Colonic mucosa (tissue), 4 donors: ENCODE data around the gene MED6. TPM values are rescaled to one million over a fixed set of nuclear protein-coding genes. Genes with fewer than 3 reads are reported as not detected.

ENCODE experiments used
- DNase-seq: peaks from one replicate; pipeline ENCODE4 v3.0.0-alpha.2; 2020
- H3K27ac ChIP-seq: fragments of 200-600 bp; one replicate; pipeline ENCODE4 v1.8.0; 2021
- H3K27me3 ChIP-seq: fragments of 200-600 bp; one replicate; pipeline ENCODE4 v1.8.0; 2021
- H3K36me3 ChIP-seq: fragments of 200-600 bp; one replicate; pipeline ENCODE4 v1.8.0; 2021
- H3K4me1 ChIP-seq: fragments of 200-600 bp; one replicate; pipeline ENCODE4 v1.8.0; 2021; ENCODE audit warnings: mild to moderate bottlenecking
- H3K4me3 ChIP-seq: fragments of 200-600 bp; one replicate; pipeline ENCODE4 v1.8.0; 2021
- H3K9ac ChIP-seq, 2 donors: one replicate each; pipeline ENCODE4 v1.7.0; 2013; ENCODE audit warnings: control low read depth in 2 of 2, low read depth in 2 of 2, low read length in 2 of 2
- H3K9me3 ChIP-seq: fragments of 200-600 bp; one replicate; pipeline ENCODE4 v1.8.0; 2021
- intact Hi-C: fragments of 100-400 bp; cut with DNase I; formaldehyde crosslinking; loops from one replicate; pipeline ENCODE4 v1.14.1; 2022
- total RNA-seq, 2 donors: library from RNA; stranded (reverse); fragmentation: NEBNext Ultra II Directional in 1 of 2; extraction: Animal tissue kit (Norgen Biotek cat#: 25700) in 1 of 2; gene quantifications; one replicate each; pipeline ENCODE4 v1.2.1, GENCODE V29; 2021
- TF ChIP-seq, protein P1 (sequence below): fragments of 200-600 bp; IDR thresholded peaks from one replicate; pipeline ENCODE4 v1.8.0; 2022; ENCODE audit warnings: antibody characterized with exemption, mild to moderate bottlenecking
- donor health status: healthy.
- donor health status: DM: no; HTN: no; CAD: no.
- donor health status: DM: no; HTN: no; CAD: no.

The MED6 gene
- total RNA-seq, 2 donors from 2014 or later = 25.7 to 28.0 TPM

DNA sequence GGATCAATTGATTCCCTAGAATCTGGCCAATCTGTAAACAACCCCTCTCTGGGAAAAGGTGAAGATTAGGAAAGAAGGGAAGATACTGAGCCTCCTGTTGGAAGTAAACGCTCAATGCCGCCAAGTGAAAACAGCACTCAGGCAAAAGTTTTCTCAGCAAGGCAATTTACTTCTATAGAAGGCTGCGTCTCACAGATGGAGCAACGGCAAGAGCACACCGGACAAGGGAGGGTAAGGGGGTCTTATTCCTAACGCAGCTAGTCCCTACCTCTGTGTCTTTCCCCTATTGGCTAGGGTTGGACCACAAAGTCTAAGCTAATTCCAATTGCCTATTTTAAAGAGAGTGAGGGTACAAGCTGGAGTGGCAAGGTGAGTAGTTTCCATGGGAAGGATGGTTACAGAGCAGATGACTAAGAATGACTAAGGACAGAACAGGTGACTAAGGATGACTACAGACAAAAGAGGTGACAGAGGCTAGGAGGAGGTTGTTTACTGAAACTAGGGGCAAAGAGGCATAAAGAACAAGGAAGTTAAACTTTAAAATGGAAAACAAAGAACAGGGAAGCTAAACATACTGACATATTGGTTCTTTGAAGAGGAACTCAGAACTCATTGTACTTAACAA, 35.6 kb upstream of the MED6 start:
- no peaks in the 10 kb centered on the region for H3K27me3 ChIP-seq
- intact Hi-C loops = no loop called here
- H3K4me3 ChIP-seq = no peak overlapping the region
- peaks cover 4% of the 10 kb centered on the region for H3K4me1 ChIP-seq
- H3K9me3 ChIP-seq = no peaks in the 10 kb centered on the region
- no peak for DNase-seq
- no peak overlapping the region for H3K9ac ChIP-seq
- H3K27ac ChIP-seq = no peak overlapping the region
- TF ChIP-seq, protein P1, sequence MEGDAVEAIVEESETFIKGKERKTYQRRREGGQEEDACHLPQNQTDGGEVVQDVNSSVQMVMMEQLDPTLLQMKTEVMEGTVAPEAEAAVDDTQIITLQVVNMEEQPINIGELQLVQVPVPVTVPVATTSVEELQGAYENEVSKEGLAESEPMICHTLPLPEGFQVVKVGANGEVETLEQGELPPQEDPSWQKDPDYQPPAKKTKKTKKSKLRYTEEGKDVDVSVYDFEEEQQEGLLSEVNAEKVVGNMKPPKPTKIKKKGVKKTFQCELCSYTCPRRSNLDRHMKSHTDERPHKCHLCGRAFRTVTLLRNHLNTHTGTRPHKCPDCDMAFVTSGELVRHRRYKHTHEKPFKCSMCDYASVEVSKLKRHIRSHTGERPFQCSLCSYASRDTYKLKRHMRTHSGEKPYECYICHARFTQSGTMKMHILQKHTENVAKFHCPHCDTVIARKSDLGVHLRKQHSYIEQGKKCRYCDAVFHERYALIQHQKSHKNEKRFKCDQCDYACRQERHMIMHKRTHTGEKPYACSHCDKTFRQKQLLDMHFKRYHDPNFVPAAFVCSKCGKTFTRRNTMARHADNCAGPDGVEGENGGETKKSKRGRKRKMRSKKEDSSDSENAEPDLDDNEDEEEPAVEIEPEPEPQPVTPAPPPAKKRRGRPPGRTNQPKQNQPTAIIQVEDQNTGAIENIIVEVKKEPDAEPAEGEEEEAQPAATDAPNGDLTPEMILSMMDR = no peak
- no peaks in the 10 kb centered on the region for H3K36me3 ChIP-seq

DNA sequence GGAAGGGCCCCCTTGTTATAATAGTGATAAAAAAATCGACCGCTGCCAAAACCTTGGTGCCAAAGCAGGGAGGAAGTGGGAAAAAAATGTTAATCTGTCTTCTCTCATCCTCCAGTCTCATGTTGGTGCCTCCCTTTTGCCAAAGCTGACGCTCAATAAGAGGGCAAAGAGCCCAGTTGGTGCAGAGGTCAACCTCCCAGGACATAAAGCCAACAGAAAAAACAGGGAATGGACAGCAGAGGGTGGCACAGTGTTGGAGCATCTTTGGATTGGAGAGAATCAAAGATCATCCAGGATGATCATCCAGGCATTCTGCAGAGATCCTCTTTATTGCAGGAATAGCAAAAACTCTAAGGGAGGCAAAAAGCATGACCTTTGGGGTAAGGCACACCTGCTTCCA, 31.5 kb upstream of the MED6 start:
- Histone ChIP-seq H3K9me3 (no peaks in the 10 kb centered on the region), H3K27me3 (no peaks in the 10 kb centered on the region), H3K9ac (no peak overlapping the region), H3K36me3 (no peaks in the 10 kb centered on the region), H3K4me1 (no peaks in the 10 kb centered on the region), H3K4me3 (no peak overlapping the region), H3K27ac (no peak overlapping the region)
- no peak for DNase-seq
- TF ChIP-seq, protein P1 = no peak
- intact Hi-C loops = no loop called here

DNA sequence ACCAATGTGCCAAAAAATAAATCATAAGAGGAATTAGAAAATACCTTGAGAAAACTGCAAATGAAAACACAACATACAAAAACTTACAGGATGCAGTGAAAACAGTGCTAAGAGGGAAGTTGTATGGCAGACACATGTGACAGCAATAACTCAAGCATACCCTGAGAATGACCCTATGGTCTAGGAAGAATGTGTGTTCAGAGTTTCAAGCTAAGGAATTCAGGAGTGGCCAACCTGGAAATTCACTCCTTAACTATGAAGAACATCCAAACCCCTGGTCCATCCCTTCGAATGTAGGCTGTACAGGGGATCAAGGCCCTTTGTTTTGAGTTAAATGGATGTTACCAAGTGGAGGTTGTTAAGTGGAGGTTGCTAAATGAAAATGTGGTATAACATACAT, 24.5 kb upstream of the MED6 start:
- DNase-seq = no peak
- no peaks in the 10 kb centered on the region for H3K36me3 ChIP-seq
- no peaks in the 10 kb centered on the region for H3K9me3 ChIP-seq
- no peak overlapping the region for H3K4me3 ChIP-seq
- H3K9ac ChIP-seq = no peak overlapping the region
- TF ChIP-seq, protein P1 = no peak
- intact Hi-C loops = loop anchor here (5.0 kb wide), 2 partner anchors 87 to 192 kb away; no protein-coding TSS in a partner anchor
- no peaks in the 10 kb centered on the region for H3K27me3 ChIP-seq
- no peaks in the 10 kb centered on the region for H3K4me1 ChIP-seq
- H3K27ac ChIP-seq = no peak overlapping the region

GRCh38 chr14:70622111-70622712, 21.8 kb upstream of the MED6 start:
- no peak overlapping the region for H3K9ac ChIP-seq
- H3K4me3 ChIP-seq = no peak overlapping the region
- no peak overlapping the region for H3K27ac ChIP-seq
- TF ChIP-seq, protein P1 = peak; percentile 61
- no peaks in the 10 kb centered on the region for H3K27me3 ChIP-seq
- H3K36me3 ChIP-seq = no peaks in the 10 kb centered on the region
- DNase-seq = peak; percentile 52
- intact Hi-C loops = loop anchor here (5.0 kb wide), 2 partner anchors 90 to 195 kb away; no protein-coding TSS in a partner anchor
- H3K4me1 ChIP-seq = no peaks in the 10 kb centered on the region
- H3K9me3 ChIP-seq = no peaks in the 10 kb centered on the region

GRCh38 chr14:70619708-70620107, 19.3 kb upstream of the MED6 start:
- Histone ChIP-seq H3K27ac (no peak overlapping the region), H3K9ac (no peak overlapping the region), H3K4me1 (no peaks in the 10 kb centered on the region), H3K4me3 (no peak overlapping the region), H3K36me3 (no peaks in the 10 kb centered on the region), H3K27me3 (no peaks in the 10 kb centered on the region), H3K9me3 (no peaks in the 10 kb centered on the region)
- intact Hi-C loops = loop anchor here (5.0 kb wide), 2 partner anchors 93 to 198 kb away; no protein-coding TSS in a partner anchor
- TF ChIP-seq, protein P1 = no peak
- no peak for DNase-seq
